CD8-positive, alpha-beta memory T cell (primary cell): Measurements from ENCODE around the gene GNA15. TPM values are rescaled to one million over a fixed set of nuclear protein-coding genes. Genes with fewer than 3 reads are reported as not detected.
"Not testable (repeated sequence)": the region's sequence is repeated elsewhere in the genome, so short reads cannot be mapped to it uniquely, and the experiment has no call there.

Experiments used
- CTCF ChIA-PET: fragments of 350-600 bp; sonication (Branson Sonifier 250); formaldehyde crosslinking; loops from one replicate; lab custom pipeline; 2021; ENCODE audit warnings: antibody characterized with exemption; lab: Charles Lee
- POLR2A ChIA-PET: fragments of 350-600 bp; sonication (Branson Sonifier 250); formaldehyde crosslinking; loops from one replicate; lab custom pipeline; 2021; ENCODE audit warnings: antibody characterized with exemption; lab: Charles Lee
- DNase-seq, 5 donors: peaks; one replicate each; pipeline versions ENCODE4 v3.0.0 to v3.0.0-alpha.2; 2020 to 2022; ENCODE audit warnings: mixed read lengths in 1 of 5
- H3K27ac ChIP-seq: one replicate; pipeline ENCODE4 v1.7.0; 2013; ENCODE audit warnings: low read depth, mild to moderate bottlenecking, low read length, moderate library complexity
- H3K27me3 ChIP-seq: 2 replicates; pipeline ENCODE4 v1.7.0; 2013; ENCODE audit warnings: low read length, mild to moderate bottlenecking; ENCODE audit not compliant: insufficient read depth, poor library complexity, severe bottlenecking
- H3K36me3 ChIP-seq: 2 replicates; pipeline ENCODE4 v1.7.0; 2013; ENCODE audit warnings: mild to moderate bottlenecking, low read length, moderate library complexity; ENCODE audit not compliant: insufficient read depth
- H3K4me1 ChIP-seq: 2 replicates; pipeline ENCODE4 v1.7.0; 2013; ENCODE audit warnings: mild to moderate bottlenecking, low read length, moderate library complexity; ENCODE audit not compliant: insufficient read depth
- H3K4me3 ChIP-seq: 2 replicates; pipeline ENCODE4 v1.7.0; 2013; ENCODE audit warnings: mild to moderate bottlenecking, low read length
- H3K9me3 ChIP-seq: 2 replicates; pipeline ENCODE4 v1.7.0; 2013; ENCODE audit warnings: mild to moderate bottlenecking, low read length
- H3K27ac Mint-ChIP-seq, 8 donors: one replicate each; pipeline ENCODE4 v1.8.0; 2020 to 2021; ENCODE audit warnings: mixed read lengths in 8 of 8, mild to moderate bottlenecking in 6 of 8, inconsistent platforms in 3 of 8, moderate library complexity in 3 of 8
- H3K27me3 Mint-ChIP-seq, 2 donors: one replicate each; pipeline ENCODE4 v1.8.0; 2020 to 2021; ENCODE audit warnings: mixed read lengths in 2 of 2, mild to moderate bottlenecking in 1 of 2, moderate library complexity in 1 of 2
- H3K36me3 Mint-ChIP-seq, 3 donors: one replicate each; pipeline ENCODE4 v1.8.0; 2020 to 2021; ENCODE audit warnings: mixed read lengths in 3 of 3, inconsistent platforms in 1 of 3, mild to moderate bottlenecking in 1 of 3
- H3K4me1 Mint-ChIP-seq, 3 donors: one replicate each; pipeline ENCODE4 v1.8.0; 2020 to 2021; ENCODE audit warnings: mixed read lengths in 3 of 3, inconsistent platforms in 1 of 3, mild to moderate bottlenecking in 1 of 3
- H3K4me3 Mint-ChIP-seq, 7 donors: one replicate each; pipeline ENCODE4 v1.8.0; 2020 to 2021; ENCODE audit warnings: mixed read lengths in 7 of 7, mild to moderate bottlenecking in 6 of 7, moderate library complexity in 4 of 7, inconsistent platforms in 2 of 7
- H3K9me3 Mint-ChIP-seq, 5 donors: one replicate each; pipeline ENCODE4 v1.8.0; 2020 to 2022; ENCODE audit warnings: mixed read lengths in 5 of 5, mild to moderate bottlenecking in 3 of 5, moderate library complexity in 2 of 5, inconsistent platforms in 1 of 5
- polyA plus RNA-seq: library from polyadenylated mRNA; unstranded; fragments of 300-500 nt; fragmentation: Illumina TruSeq; gene quantifications from one replicate; pipeline ENCODE4 v1.2.3, GENCODE V29; 2021
- total RNA-seq, 2 experiments: library from RNA; stranded (reverse); gene quantifications; one replicate each; pipeline ENCODE4 v1.2.3, GENCODE V29; 2021

Gene GNA15
- total and polyA plus RNA-seq, 3 experiments from 2014 or later: 0.59 to 3.9 (median 2.6) TPM

DNA sequence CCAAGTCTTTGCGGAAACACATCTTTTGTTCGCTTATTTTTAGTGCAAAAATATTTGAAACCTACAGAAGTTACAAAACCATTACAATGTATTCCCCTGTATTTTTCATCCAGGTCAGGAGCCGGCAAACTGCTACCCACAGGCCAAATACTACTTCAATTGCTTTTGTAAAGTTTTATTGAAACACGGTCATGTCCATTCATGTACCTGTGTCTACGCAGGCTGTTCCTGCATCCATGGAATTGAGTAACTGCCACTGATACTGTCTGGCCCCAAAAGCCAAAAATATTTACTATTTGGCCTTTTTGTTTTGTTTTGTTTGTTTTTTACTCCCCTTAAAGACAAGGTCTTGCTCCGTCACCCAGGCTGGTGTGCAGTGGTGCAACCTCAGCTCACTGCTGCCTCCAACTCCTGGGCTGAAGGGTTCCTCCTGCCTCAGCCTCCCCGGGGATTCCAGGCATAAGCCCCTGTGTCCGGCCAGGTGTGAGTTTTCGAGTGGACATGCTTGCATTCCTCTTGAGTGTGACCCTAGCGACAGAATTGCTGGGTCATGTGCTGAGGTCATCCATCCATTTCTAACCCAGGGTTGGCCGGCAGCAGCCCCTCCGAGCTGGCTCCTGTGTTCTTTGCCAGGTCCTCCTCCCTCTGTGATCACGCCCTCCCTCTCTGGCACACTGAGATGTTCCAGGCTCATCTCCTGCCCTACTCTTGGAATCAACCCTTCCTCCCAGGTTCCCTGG lies 31.9 kb downstream of the GNA15 start:
- Histone ChIP-seq H3K4me1 (peaks cover 8% of the 10 kb centered on the region), H3K9me3 (no peaks in the 10 kb centered on the region), H3K36me3 (no peaks in the 10 kb centered on the region), H3K4me3 (no peak overlapping the region), H3K27ac (no peak overlapping the region), H3K27me3 (no peaks in the 10 kb centered on the region)
- CTCF ChIA-PET: interaction anchor here (0.9 kb wide), 1 partner anchor 23 kb away, joined by 3 read pairs; no protein-coding TSS in a partner anchor
- Mint-ChIP-seq H3K9me3 (peaks cover 0 to 3% (median 0%) of the 10 kb centered on the region in 5 donors), H3K27me3 (no peaks in the 10 kb centered on the region), H3K27ac (peak overlapping the region in 1 of 8 donors; percentile 38), H3K4me3 (no peak overlapping the region), H3K36me3 (no peaks in the 10 kb centered on the region), H3K4me1 (peaks cover 11 to 13% (median 12%) of the 10 kb centered on the region in 3 donors)
- POLR2A ChIA-PET: no interaction called here
- DNase-seq: no peak

DNA sequence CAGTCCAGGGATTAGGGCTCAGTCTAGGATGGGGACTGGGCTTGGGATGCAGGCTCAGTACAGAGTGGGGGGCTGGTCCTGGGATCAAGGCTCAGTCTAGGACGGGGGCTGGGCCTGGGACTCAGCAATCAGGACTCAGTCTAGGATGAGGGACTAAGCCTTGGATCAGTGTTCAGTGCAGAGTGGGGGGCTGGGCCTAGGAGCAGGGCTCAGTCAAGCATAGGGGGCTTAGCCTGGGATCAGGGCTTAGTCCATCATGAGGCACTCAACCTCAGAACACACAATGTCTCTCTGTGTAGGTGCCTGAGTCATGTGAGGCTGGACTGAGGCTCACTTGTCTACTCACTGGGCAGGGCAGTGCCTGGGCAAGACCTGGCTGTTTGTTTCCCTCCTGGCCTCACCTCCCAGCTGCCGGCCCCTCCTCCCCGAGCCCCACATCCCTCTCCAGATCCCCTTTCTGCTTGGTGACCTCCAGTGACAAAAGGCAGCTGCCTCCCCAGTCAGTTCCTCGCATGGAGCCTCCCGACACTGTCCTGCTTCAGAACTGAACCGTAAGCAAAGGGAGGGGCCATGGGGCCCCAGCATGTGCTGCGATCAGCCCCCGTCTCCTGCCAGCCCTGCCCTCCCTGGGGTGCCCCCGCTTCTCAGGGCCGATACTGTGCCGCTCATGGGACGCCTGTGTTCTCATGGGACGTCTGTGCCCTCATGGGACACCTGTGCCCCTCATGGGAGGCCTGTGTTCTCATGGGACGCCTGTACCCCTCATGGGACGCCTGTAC lies 36.2 kb downstream of the GNA15 start:
- DNase-seq: no peak
- POLR2A ChIA-PET: no interaction called here
- Histone ChIP-seq H3K4me3 (no peak overlapping the region), H3K4me1 (peaks cover 13% of the 10 kb centered on the region), H3K27ac (no peak overlapping the region), H3K27me3 (no peaks in the 10 kb centered on the region), H3K36me3 (no peaks in the 10 kb centered on the region), H3K9me3 (no peaks in the 10 kb centered on the region)
- CTCF ChIA-PET: interaction anchor here (1.0 kb wide), 2 partner anchors 9 to 68 kb away, joined by 3 to 4 read pairs; no protein-coding TSS in a partner anchor
- Mint-ChIP-seq H3K27me3 (no peaks in the 10 kb centered on the region), H3K9me3 (peaks cover 0 to 2% (median 0%) of the 10 kb centered on the region in 5 donors), H3K4me3 (no peak overlapping the region), H3K36me3 (peaks cover 0 to 2% (median 0%) of the 10 kb centered on the region in 3 donors), H3K4me1 (peaks cover 15 to 19% (median 15%) of the 10 kb centered on the region in 3 donors), H3K27ac (peak overlapping the region in 7 of 8 donors; percentile 17 to 79 (median 57))

DNA sequence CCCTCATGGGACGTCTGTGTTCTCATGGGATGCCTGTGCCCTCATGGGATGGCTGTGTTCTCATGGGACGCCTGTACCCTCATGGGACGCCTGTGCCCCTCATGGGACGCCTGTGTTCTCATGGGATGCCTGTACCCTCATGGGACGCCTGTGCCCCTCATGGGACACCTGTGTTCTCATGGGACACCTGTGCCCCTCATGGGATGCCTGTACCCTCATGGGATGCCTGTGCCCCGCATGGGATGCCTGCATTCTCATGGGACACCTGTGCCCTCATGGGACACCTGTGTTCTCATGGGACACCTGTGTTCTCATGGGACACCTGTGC lies 36.8 kb downstream of the GNA15 start:
- peaks cover 16 to 22% (median 18%) of the 10 kb centered on the region in 3 donors for H3K4me1 Mint-ChIP-seq
- CTCF ChIA-PET: interaction anchor here (1.0 kb wide), 1 partner anchor 69 kb away, joined by 3 read pairs; no protein-coding TSS in a partner anchor
- H3K27ac ChIP-seq: not testable (repeated sequence)

DNA sequence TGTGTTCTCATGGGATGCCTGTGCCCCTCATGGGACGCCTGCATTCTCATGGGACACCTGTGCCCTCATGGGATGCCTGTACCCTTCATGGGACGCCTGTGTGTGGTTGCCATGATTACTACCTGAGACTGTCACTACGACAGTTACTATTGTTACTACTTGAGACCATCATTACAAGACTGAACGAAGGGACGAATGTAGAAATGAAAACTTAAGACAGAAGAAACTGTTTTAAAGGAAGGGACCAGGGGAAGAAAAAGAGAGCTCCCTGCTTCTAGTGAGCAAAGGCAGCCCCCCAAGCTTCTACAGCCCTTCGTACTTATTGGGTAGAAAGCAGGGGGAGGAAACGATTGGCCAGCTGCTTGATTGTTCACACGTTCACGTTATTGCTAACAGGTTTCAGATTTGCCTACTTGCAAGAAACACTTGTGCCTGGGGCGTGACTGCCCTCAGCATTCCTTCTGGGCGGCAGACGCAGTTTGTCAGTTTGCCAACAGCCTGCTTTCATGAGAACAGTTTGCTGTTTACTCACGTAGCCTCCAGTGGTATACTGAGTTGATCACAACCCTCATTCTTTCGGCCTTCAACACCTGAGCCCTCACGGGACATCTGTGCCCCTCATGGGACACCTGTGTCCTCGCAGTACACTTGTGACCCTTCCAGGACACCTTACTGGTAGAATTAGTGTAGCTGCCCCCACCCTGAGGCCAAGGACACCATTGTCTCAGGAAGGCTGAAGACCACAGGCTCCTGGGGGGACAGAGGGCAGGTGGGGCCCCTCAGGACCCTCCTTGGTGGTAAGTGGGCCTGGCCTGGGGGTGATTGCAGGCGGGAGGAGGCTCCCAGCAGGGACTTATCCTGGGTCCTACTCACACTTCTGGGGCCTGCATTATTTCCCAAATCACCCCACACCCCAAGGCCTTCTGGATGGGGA lies 40.2 kb downstream of the GNA15 start:
- Mint-ChIP-seq H3K9me3 (no peaks in the 10 kb centered on the region), H3K36me3 (peaks cover 2 to 31% (median 12%) of the 10 kb centered on the region in 3 donors), H3K4me3 (peak overlapping the region; percentile 63 to 92 (median 85)), H3K4me1 (peaks cover 18 to 31% (median 23%) of the 10 kb centered on the region in 3 donors), H3K27me3 (no peaks in the 10 kb centered on the region), H3K27ac (peak overlapping the region; percentile 94 to 99 (median 98))
- POLR2A ChIA-PET: interaction anchor here (1.1 kb wide), 1 partner anchor 9 kb away, joined by 3 read pairs; the partner anchor contains the start of gene NCLN
- CTCF ChIA-PET: interaction anchor here (1.4 to 2.1 kb wide), 2 partner anchors 12 to 225 kb away, joined by 3 to 7 read pairs; no protein-coding TSS in a partner anchor
- Histone ChIP-seq H3K4me1 (peaks cover 23% of the 10 kb centered on the region), H3K9me3 (no peaks in the 10 kb centered on the region), H3K27ac (peak overlapping the region; percentile 70), H3K36me3 (peaks cover 6% of the 10 kb centered on the region), H3K27me3 (no peaks in the 10 kb centered on the region), H3K4me3 (peak overlapping the region; percentile 57)
- peak; percentile 32 to 75 (median 40) for DNase-seq

More for the DNA sequence above, 36.8 kb downstream of the GNA15 start:
- H3K9me3 ChIP-seq, H3K9me3 Mint-ChIP-seq, H3K36me3 ChIP-seq, H3K36me3 Mint-ChIP-seq, POLR2A ChIA-PET, DNase-seq, H3K4me3 Mint-ChIP-seq, H3K27me3 Mint-ChIP-seq, H3K4me3 ChIP-seq, H3K27me3 ChIP-seq: not testable (repeated sequence)
- peaks cover 19% of the 10 kb centered on the region for H3K4me1 ChIP-seq
- peak overlapping the region in 1 of 8 donors; percentile 54 for H3K27ac Mint-ChIP-seq

DNA sequence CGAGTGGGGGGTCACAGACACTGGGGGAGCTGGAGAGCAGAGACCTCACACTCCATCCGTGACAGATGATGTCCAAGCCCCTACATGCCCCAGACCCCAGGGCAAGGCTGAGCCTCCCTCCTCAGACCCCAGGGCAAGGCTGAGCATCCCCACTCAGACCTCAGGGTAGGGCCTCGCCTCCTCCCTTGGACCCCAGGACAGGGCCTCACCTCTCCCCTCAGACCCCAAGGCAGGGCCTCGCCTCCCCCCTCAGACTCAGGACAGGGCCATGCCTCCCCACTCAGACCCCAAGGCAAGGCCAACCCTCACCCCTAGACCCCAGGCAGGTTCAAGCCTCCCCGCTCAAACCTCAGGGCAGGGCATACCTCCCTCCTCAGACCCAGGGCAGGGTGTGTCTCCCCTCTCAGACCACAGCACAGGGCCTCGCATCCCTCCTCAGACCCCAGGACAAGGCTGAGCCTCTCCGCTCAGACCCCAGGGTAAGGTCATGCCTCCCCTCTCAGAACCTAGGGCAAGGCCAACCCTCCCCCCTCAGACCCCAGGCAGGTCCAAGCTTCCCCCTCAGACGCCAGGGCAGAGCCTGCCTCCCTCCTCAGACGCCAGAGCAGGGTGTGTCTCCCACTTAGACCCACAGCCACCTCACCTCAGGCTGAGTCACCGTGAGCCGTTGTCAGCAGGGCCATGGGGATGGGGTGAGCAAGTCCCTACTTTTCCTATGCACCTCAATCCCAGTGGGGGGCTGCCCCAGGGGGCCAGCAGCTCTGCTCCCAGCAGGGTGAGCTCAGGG lies 41.1 kb downstream of the GNA15 start:
- H3K9me3 Mint-ChIP-seq: no peaks in the 10 kb centered on the region
- peaks cover 18 to 33% (median 24%) of the 10 kb centered on the region in 3 donors for H3K4me1 Mint-ChIP-seq
- no peaks in the 10 kb centered on the region for H3K27me3 Mint-ChIP-seq
- peaks cover 2 to 36% (median 12%) of the 10 kb centered on the region in 3 donors for H3K36me3 Mint-ChIP-seq
- H3K4me3 Mint-ChIP-seq: peak overlapping the region; percentile 74 to 92 (median 88)
- H3K4me3 ChIP-seq: peak overlapping the region; percentile 57
- H3K27me3 ChIP-seq: no peaks in the 10 kb centered on the region
- POLR2A ChIA-PET: interaction anchor here (1.1 kb wide), 1 partner anchor 8 kb away, joined by 3 read pairs; the partner anchor contains the start of gene NCLN
- peak overlapping the region; percentile 70 for H3K27ac ChIP-seq
- DNase-seq: peak; percentile 47 to 88 (median 65)
- CTCF ChIA-PET: interaction anchor here (1.4 to 2.1 kb wide), 2 partner anchors 13 to 226 kb away, joined by 3 to 7 read pairs; no protein-coding TSS in a partner anchor
- peaks cover 27% of the 10 kb centered on the region for H3K4me1 ChIP-seq
- H3K27ac Mint-ChIP-seq: peak overlapping the region; percentile 94 to 99 (median 98)
- peaks cover 7% of the 10 kb centered on the region for H3K36me3 ChIP-seq
- H3K9me3 ChIP-seq: no peaks in the 10 kb centered on the region

DNA sequence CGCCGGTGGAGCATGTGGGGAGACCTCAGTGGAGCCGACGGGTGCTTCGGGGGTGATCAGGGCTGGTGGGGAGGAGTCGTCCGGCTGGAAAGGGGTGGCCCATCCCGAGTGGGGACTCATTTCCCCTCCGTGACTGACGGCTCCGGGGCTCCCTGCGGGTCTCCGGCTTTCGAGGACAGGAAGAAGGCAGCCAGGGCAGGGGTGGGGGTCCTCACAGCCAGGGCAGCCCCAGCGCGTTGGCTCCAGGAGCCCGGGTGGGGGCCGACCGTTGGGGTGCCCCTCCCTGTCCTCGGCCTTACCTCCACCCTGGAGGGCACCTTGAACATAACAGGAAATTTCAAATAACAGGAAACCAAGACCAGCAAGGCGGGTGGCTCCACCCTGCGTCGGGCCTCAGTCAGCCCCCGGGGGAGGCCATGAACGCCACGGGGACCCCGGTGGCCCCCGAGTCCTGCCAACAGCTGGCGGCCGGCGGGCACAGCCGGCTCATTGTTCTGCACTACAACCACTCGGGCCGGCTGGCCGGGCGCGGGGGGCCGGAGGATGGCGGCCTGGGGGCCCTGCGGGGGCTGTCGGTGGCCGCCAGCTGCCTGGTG lies 42.6 kb downstream of the GNA15 start, which contains the start of gene S1PR4:
TSS of gene S1PR4 (plus strand) at position 393 of the 596 bp plus-strand sequence. CDS start at position 417, 24 bp downstream.
- peak; percentile 49 to 84 (median 77) for DNase-seq
- H3K27ac Mint-ChIP-seq: peak within 1 kb of the TSS; percentile 87 to 99 (median 96)
- H3K4me3 Mint-ChIP-seq: peak within 1 kb of the TSS; percentile 91 to 100 (median 99)
- H3K36me3 Mint-ChIP-seq: peaks cover 6 to 47% (median 16%) of the 10 kb centered on the region in 3 donors
- no peaks in the 10 kb centered on the region for H3K9me3 Mint-ChIP-seq
- H3K4me1 Mint-ChIP-seq: peaks cover 25 to 39% (median 29%) of the 10 kb centered on the region in 3 donors
- H3K36me3 ChIP-seq: peaks cover 7% of the 10 kb centered on the region
- H3K27me3 Mint-ChIP-seq: no peaks in the 10 kb centered on the region
- peak within 1 kb of the TSS; percentile 73 for H3K27ac ChIP-seq
- POLR2A ChIA-PET: interaction anchor here (1.6 kb wide), 1 partner anchor 50 kb away, joined by 5 read pairs; no protein-coding TSS in a partner anchor
- H3K9me3 ChIP-seq: no peaks in the 10 kb centered on the region
- H3K4me1 ChIP-seq: peaks cover 38% of the 10 kb centered on the region
- peak within 1 kb of the TSS; percentile 94 for H3K4me3 ChIP-seq
- CTCF ChIA-PET: no interaction called here
- H3K27me3 ChIP-seq: no peaks in the 10 kb centered on the region
